ENCODE results near the gene ANKRD13B. TPM values are rescaled to one million over a fixed set of nuclear protein-coding genes. Genes with fewer than 3 reads are reported as not detected.
A peak's percentile ranks its signal among the peaks of the same experiment; 100 is the strongest.

ANKRD13B gene
- total and polyA plus RNA-seq, 2 of the 13 experiments (the other 11 are each of a cell fraction or from before 2014, with no cell fraction given) = 1.7 to 1.8 TPM

DNA sequence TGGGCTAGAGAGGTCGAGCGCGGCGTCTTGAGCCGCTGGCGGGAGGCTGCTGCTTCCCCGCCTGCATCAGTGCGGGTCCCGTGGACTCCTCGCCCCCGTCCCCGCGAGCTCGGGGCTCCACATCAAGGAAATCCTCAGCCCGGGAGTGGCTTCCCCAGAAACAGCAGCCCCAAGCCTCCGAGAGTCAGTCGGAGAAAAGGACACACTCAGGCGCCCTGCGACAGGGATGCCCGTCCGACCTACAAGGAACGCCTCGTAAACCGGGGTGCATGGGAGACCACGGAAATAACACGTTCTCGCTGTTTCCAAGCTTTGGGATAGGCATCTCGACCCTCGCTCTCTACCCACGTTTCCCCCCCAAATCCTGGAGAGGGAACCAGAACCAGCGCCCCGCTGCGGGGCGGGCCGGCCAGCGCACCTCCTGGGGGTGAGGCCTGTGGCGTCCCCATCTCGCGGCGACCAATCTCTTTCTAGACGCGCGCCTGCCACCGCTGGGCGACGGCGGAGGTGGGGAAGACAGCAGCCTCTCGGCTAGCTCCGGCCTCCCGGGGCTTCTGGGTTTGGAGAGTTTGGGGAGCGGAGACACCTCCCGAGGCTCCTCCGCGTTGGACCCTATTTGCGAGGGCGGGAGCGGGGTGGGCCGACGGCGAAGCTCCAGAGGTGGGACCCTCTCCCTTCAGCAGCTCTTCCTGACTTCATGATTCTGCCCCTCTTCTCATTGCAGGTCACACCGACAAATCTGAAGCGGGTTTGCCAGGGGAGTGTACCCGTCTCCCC, 25.2 kb upstream of the ANKRD13B start (continued):
- TF ChIP-seq SRSF4 (IDR thresholded peaks at IDR 0.05; ENCODE audit: low read depth, low read length, poor library complexity, severe bottlenecking) (no peak), PHF5A (CRISPR knock-in tag; IDR thresholded peaks at IDR 0.05; ENCODE audit: low read depth, unreplicated experiment) (no peak), SNAI1 (CRISPR knock-in tag; IDR thresholded peaks at IDR 0.05; ENCODE audit: borderline replicate concordance) (no peak), MXD4 (CRISPR knock-in tag; IDR thresholded peaks at IDR 0.05) (0 out of 2 replicates have a peak, but pooled peaks have one; percentile 3), TMF1 (CRISPR knock-in tag; IDR thresholded peaks at IDR 0.05; ENCODE audit: low read depth) (no peak), ZNF557 (CRISPR knock-in tag; IDR thresholded peaks at IDR 0.05) (no peak), REL (CRISPR knock-in tag; conservative IDR thresholded peaks at IDR 0.05) (0 out of 2 replicates have a peak, but pooled peaks have one; percentile 71), KLF12 (CRISPR knock-in tag; IDR thresholded peaks at IDR 0.05; ENCODE audit: borderline replicate concordance) (no peak), ZNF430 (CRISPR knock-in tag; IDR thresholded peaks at IDR 0.05) (no peak), HDAC6 (IDR thresholded peaks at IDR 0.05; ENCODE audit: low read depth, low read length) (no peak), AGO2 (optimal IDR thresholded peaks at IDR 0.05; ENCODE audit: low read depth, low read length) (peak; percentile 52), NONO (IDR thresholded peaks at IDR 0.05) (no peak), NONO (CRISPR knock-in tag; conservative IDR thresholded peaks at IDR 0.05) (peak; percentile 44; the same call in 1 of the 2 replicates), U2AF2 (IDR thresholded peaks at IDR 0.05; ENCODE audit: low read depth, low read length) (no peak), ZNF274 (CRISPR knock-in tag; IDR thresholded peaks at IDR 0.05) (peak; percentile 59; the same call in 1 of the 2 replicates)
- TF ChIP-seq, protein P1, sequence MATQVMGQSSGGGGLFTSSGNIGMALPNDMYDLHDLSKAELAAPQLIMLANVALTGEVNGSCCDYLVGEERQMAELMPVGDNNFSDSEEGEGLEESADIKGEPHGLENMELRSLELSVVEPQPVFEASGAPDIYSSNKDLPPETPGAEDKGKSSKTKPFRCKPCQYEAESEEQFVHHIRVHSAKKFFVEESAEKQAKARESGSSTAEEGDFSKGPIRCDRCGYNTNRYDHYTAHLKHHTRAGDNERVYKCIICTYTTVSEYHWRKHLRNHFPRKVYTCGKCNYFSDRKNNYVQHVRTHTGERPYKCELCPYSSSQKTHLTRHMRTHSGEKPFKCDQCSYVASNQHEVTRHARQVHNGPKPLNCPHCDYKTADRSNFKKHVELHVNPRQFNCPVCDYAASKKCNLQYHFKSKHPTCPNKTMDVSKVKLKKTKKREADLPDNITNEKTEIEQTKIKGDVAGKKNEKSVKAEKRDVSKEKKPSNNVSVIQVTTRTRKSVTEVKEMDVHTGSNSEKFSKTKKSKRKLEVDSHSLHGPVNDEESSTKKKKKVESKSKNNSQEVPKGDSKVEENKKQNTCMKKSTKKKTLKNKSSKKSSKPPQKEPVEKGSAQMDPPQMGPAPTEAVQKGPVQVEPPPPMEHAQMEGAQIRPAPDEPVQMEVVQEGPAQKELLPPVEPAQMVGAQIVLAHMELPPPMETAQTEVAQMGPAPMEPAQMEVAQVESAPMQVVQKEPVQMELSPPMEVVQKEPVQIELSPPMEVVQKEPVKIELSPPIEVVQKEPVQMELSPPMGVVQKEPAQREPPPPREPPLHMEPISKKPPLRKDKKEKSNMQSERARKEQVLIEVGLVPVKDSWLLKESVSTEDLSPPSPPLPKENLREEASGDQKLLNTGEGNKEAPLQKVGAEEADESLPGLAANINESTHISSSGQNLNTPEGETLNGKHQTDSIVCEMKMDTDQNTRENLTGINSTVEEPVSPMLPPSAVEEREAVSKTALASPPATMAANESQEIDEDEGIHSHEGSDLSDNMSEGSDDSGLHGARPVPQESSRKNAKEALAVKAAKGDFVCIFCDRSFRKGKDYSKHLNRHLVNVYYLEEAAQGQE (IDR thresholded peaks at IDR 0.05; ENCODE audit: borderline replicate concordance in 1 of 2, low read depth in 1 of 2, low read length in 2 of 2) = no peak
- TF ChIP-seq, protein P2, sequence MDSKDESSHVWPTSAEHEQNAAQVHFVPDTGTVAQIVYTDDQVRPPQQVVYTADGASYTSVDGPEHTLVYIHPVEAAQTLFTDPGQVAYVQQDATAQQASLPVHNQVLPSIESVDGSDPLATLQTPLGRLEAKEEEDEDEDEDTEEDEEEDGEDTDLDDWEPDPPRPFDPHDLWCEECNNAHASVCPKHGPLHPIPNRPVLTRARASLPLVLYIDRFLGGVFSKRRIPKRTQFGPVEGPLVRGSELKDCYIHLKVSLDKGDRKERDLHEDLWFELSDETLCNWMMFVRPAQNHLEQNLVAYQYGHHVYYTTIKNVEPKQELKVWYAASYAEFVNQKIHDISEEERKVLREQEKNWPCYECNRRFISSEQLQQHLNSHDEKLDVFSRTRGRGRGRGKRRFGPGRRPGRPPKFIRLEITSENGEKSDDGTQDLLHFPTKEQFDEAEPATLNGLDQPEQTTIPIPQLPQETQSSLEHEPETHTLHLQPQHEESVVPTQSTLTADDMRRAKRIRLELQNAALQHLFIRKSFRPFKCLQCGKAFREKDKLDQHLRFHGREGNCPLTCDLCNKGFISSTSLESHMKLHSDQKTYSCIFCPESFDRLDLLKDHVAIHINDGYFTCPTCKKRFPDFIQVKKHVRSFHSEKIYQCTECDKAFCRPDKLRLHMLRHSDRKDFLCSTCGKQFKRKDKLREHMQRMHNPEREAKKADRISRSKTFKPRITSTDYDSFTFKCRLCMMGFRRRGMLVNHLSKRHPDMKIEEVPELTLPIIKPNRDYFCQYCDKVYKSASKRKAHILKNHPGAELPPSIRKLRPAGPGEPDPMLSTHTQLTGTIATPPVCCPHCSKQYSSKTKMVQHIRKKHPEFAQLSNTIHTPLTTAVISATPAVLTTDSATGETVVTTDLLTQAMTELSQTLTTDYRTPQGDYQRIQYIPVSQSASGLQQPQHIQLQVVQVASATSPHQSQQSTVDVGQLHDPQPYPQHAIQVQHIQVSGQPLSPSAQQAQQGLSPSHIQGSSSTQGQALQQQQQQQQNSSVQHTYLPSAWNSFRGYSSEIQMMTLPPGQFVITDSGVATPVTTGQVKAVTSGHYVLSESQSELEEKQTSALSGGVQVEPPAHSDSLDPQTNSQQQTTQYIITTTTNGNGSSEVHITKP (CRISPR knock-in tag; IDR thresholded peaks at IDR 0.05; ENCODE audit: low read depth) = no peak
- TF ChIP-seq, protein P3, sequence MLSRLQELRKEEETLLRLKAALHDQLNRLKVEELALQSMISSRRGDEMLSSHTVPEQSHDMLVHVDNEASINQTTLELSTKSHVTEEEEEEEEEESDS (CRISPR knock-in tag; IDR thresholded peaks at IDR 0.05; ENCODE audit: borderline replicate concordance) = no peak
- TF ChIP-seq, protein P4, sequence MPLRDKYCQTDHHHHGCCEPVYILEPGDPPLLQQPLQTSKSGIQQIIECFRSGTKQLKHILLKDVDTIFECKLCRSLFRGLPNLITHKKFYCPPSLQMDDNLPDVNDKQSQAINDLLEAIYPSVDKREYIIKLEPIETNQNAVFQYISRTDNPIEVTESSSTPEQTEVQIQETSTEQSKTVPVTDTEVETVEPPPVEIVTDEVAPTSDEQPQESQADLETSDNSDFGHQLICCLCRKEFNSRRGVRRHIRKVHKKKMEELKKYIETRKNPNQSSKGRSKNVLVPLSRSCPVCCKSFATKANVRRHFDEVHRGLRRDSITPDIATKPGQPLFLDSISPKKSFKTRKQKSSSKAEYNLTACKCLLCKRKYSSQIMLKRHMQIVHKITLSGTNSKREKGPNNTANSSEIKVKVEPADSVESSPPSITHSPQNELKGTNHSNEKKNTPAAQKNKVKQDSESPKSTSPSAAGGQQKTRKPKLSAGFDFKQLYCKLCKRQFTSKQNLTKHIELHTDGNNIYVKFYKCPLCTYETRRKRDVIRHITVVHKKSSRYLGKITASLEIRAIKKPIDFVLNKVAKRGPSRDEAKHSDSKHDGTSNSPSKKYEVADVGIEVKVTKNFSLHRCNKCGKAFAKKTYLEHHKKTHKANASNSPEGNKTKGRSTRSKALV (CRISPR knock-in tag; IDR thresholded peaks at IDR 0.05) = peak; percentile 66; the same call in 1 of the 2 replicates

Measured in HepG2 (cell line).